ENCODE results near the gene GCSH.

The GCSH gene

DNA sequence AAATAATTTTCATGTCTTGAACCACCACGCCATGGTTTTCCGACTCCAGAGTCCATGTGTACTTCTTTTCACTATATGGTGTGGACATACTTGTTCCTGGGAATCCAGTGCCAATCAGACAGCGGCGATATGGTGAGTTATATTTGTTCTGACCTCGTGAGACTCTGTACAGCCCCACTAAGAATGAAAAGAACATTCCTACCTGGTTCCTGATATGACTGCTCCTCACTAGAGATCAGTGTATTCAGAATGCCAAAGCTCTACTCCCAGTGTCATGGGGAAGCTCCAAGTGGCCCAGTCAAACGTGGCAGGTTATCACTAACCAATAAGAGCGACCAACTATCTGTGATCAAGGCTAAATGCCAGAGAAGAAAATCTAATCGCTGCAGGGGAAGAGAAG is 25.2 kb downstream of the GCSH start:
- no peak for TF ChIP-seq CTCF (IDR thresholded peaks at IDR 0.05; ENCODE audit: control insufficient read depth, insufficient read depth, low read depth, low read length, missing control alignments)

DNA sequence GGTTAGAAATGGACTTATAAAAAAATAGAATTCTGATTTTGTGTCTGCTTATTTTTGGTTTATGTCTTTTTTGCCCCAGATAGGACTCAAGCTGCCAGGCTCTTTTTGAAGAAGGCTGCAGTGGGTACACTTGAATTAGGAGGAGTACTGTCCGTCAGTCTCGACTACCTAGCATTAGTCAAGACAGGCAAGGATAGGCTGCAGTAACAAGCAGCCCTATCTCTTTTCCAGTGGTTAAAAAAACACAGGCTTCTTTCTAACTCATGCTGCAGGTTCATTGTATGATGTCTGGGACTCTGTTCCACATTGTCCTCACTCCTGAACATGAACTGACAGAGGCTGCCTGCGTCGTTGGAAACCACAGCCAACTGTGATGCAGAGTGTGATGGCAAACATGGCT is 27.1 kb downstream of the GCSH start:
- no peak for TF ChIP-seq CTCF (IDR thresholded peaks at IDR 0.05; ENCODE audit: control insufficient read depth, insufficient read depth, low read depth, low read length, missing control alignments)
- no peak overlapping the region for H3K4me3 ChIP-seq (ENCODE audit: control insufficient read depth, low read depth, low read length)
- DNase-seq (ENCODE audit: low read depth) = no peak

More for the DNA sequence above, 25.2 kb downstream of the GCSH start:
- no peak overlapping the region for H3K4me3 ChIP-seq (ENCODE audit: control insufficient read depth, low read depth, low read length)
- DNase-seq (ENCODE audit: low read depth) = no peak

- no peak for TF ChIP-seq CTCF (IDR thresholded peaks at IDR 0.05; ENCODE audit: control insufficient read depth, insufficient read depth, low read depth, low read length, missing control alignments)
- no peak overlapping the region for H3K4me3 ChIP-seq (ENCODE audit: control insufficient read depth, low read depth, low read length)
- no peak for DNase-seq (ENCODE audit: low read depth)
Observed at GRCh38 chr16:81067166-81067565, 29.0 kb downstream of the GCSH start.

GRCh38 chr16:81066681-81067080 is 29.5 kb downstream of the GCSH start:
- H3K4me3 ChIP-seq (ENCODE audit: control insufficient read depth, low read depth, low read length) = no peak overlapping the region
- DNase-seq (ENCODE audit: low read depth) = no peak
- no peak for TF ChIP-seq CTCF (IDR thresholded peaks at IDR 0.05; ENCODE audit: control insufficient read depth, insufficient read depth, low read depth, low read length, missing control alignments)

DNA sequence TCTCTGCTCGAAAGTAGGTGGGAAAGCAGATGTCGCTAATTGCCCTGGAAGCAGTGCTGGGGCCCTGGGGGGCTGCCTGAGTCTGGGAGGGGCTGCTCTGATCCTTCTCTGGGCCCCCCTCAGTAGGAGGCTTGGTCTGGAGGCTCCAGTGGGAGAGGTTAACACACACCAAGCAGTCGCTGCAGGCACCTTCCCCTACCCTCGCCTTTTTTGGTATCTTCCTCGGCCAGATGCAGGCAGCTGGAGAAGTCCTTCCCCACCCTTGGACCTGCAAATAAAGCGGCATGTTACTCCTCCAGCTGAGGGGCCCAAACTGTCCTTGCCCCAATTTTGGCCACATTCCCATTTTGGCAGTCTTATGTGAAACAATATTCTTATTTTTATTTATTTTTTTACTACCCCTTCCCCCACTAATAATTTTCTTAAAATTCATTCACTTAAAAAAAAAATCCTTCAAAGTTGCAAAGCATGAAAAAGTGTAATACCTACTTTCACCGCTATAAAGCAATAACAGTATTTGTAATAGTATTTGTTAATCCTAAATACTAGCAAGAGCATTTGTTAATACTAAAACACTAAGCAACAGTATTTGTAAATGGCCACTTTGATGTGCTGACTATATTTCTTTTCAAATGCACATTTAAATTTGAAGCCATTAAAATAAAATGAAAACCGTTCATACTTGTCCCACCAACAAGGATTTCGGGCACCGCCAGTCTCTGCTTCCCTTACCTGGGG is 34.2 kb downstream of the GCSH start:
- H3K4me3 ChIP-seq (ENCODE audit: control insufficient read depth, low read depth, low read length) = no peak overlapping the region
- no peak for TF ChIP-seq CTCF (IDR thresholded peaks at IDR 0.05; ENCODE audit: control insufficient read depth, insufficient read depth, low read depth, low read length, missing control alignments)

GRCh38 chr16:81061307-81061640 is 34.9 kb downstream of the GCSH start:
- no peak overlapping the region for H3K4me3 ChIP-seq (ENCODE audit: control insufficient read depth, low read depth, low read length)
- TF ChIP-seq CTCF (IDR thresholded peaks at IDR 0.05; ENCODE audit: control insufficient read depth, insufficient read depth, low read depth, low read length, missing control alignments) = no peak

More for the DNA sequence above, 34.2 kb downstream of the GCSH start:
- no peak for DNase-seq (ENCODE audit: low read depth)

More at GRCh38 chr16:81061307-81061640, 34.9 kb downstream of the GCSH start:
- no peak for DNase-seq (ENCODE audit: low read depth)

Measured in AG09309 (cell line).